ENCODE results near the gene ZNF470. TPM values are rescaled to one million over a fixed set of nuclear protein-coding genes. Genes with fewer than 3 reads are reported as not detected.
A peak's percentile ranks its signal among the peaks of the same experiment; 100 is the strongest.

The ZNF470 gene
- not detected in 2 replicates for total RNA-seq (2014; rRNA removed; shearing (Covaris generic); ENCODE audit: low replicate concordance)

- Histone ChIP-seq H3K36me3 (ENCODE audit: insufficient read depth, low read length) (no peaks in the 10 kb centered on the region), H2AFZ (ENCODE audit: low read length) (no peak within 1 kb of the TSS), H4K20me1 (ENCODE audit: insufficient read depth, low read depth, low read length) (no peaks in the 10 kb centered on the region), H3K9me3 (ENCODE audit: low read length) (peaks cover 72% of the 10 kb centered on the region), H3K27ac (ENCODE audit: low read length) (no peak within 1 kb of the TSS), H3K4me2 (ENCODE audit: low read depth, low read length, poor library complexity, severe bottlenecking) (no peak within 1 kb of the TSS), H3K9ac (ENCODE audit: low read length) (no peak within 1 kb of the TSS), H3K4me3 (ENCODE audit: low read length) (no peak within 1 kb of the TSS), H3K79me2 (ENCODE audit: low read length) (no peaks in the 10 kb centered on the region), H3K4me1 (ENCODE audit: low read length) (no peaks in the 10 kb centered on the region), H3K9me2 (replicated peaks; ENCODE audit: insufficient read depth, low read length) (no peaks in the 10 kb centered on the region), H3K27me3 (ENCODE audit: low read length) (no peaks in the 10 kb centered on the region)
- DNase-seq = no peak
These were observed at the start of gene ZNF470 for GRCh38 chr19:56567274-56568120. Gene ZNF470, plus strand, starts transcription at chr19:56567468. Its CDS starts 2,844 bp downstream, at chr19:56570312.

GRCh38 chr19:56525214-56525860, 41.9 kb upstream of the ZNF470 start:
- no peak overlapping the region for H2AFZ ChIP-seq (ENCODE audit: low read length)
- H3K9me3 ChIP-seq (ENCODE audit: low read length) = peaks cover 75% of the 10 kb centered on the region
- H3K4me3 ChIP-seq (ENCODE audit: low read length) = no peak overlapping the region

GRCh38 chr19:56537442-56537841, 29.8 kb upstream of the ZNF470 start:
- no peaks in the 10 kb centered on the region for H3K36me3 ChIP-seq (ENCODE audit: insufficient read depth, low read length)
- H3K4me2 ChIP-seq (ENCODE audit: low read depth, low read length, poor library complexity, severe bottlenecking) = no peak overlapping the region
- no peak overlapping the region for H3K4me3 ChIP-seq (ENCODE audit: low read length)
- peaks cover 49% of the 10 kb centered on the region for H3K9me3 ChIP-seq (ENCODE audit: low read length)
- no peaks in the 10 kb centered on the region for H3K4me1 ChIP-seq (ENCODE audit: low read length)
- no peaks in the 10 kb centered on the region for H3K27me3 ChIP-seq (ENCODE audit: low read length)
- no peaks in the 10 kb centered on the region for H3K79me2 ChIP-seq (ENCODE audit: low read length)
- no peak overlapping the region for H3K9ac ChIP-seq (ENCODE audit: low read length)
- no peaks in the 10 kb centered on the region for H4K20me1 ChIP-seq (ENCODE audit: insufficient read depth, low read depth, low read length)
- H2AFZ ChIP-seq (ENCODE audit: low read length) = no peak overlapping the region
- no peaks in the 10 kb centered on the region for H3K9me2 ChIP-seq (replicated peaks; ENCODE audit: insufficient read depth, low read length)
- H3K27ac ChIP-seq (ENCODE audit: low read length) = no peak overlapping the region
- DNase-seq = no peak

More at GRCh38 chr19:56525214-56525860, 41.9 kb upstream of the ZNF470 start:
- Histone ChIP-seq H4K20me1 (ENCODE audit: insufficient read depth, low read depth, low read length) (no peaks in the 10 kb centered on the region), H3K36me3 (ENCODE audit: insufficient read depth, low read length) (no peaks in the 10 kb centered on the region), H3K9ac (ENCODE audit: low read length) (no peak overlapping the region), H3K4me2 (ENCODE audit: low read depth, low read length, poor library complexity, severe bottlenecking) (no peak overlapping the region), H3K9me2 (replicated peaks; ENCODE audit: insufficient read depth, low read length) (no peaks in the 10 kb centered on the region), H3K79me2 (ENCODE audit: low read length) (no peaks in the 10 kb centered on the region), H3K27me3 (ENCODE audit: low read length) (no peaks in the 10 kb centered on the region), H3K4me1 (ENCODE audit: low read length) (no peaks in the 10 kb centered on the region), H3K27ac (ENCODE audit: low read length) (no peak overlapping the region)
- DNase-seq = no peak

- Histone ChIP-seq H3K27me3 (ENCODE audit: low read length) (no peaks in the 10 kb centered on the region), H3K4me1 (ENCODE audit: low read length) (no peaks in the 10 kb centered on the region), H2AFZ (ENCODE audit: low read length) (no peak overlapping the region), H3K9ac (ENCODE audit: low read length) (no peak overlapping the region), H3K79me2 (ENCODE audit: low read length) (no peaks in the 10 kb centered on the region), H3K36me3 (ENCODE audit: insufficient read depth, low read length) (no peaks in the 10 kb centered on the region), H3K4me2 (ENCODE audit: low read depth, low read length, poor library complexity, severe bottlenecking) (no peak overlapping the region), H3K9me2 (replicated peaks; ENCODE audit: insufficient read depth, low read length) (no peaks in the 10 kb centered on the region), H3K4me3 (ENCODE audit: low read length) (no peak overlapping the region), H4K20me1 (ENCODE audit: insufficient read depth, low read depth, low read length) (no peaks in the 10 kb centered on the region), H3K27ac (ENCODE audit: low read length) (no peak overlapping the region), H3K9me3 (ENCODE audit: low read length) (peaks cover 51% of the 10 kb centered on the region)
- no peak for DNase-seq
These were observed 29.0 kb upstream of the ZNF470 start for GRCh38 chr19:56538254-56538760.

GRCh38 chr19:56538761-56539263, 28.5 kb upstream of the ZNF470 start, which contains the start of gene ZFP28:
Gene ZFP28, plus strand, starts transcription at chr19:56538948. Its CDS starts 71 bp downstream, at chr19:56539019.
- no peak within 1 kb of the TSS for H3K4me2 ChIP-seq (ENCODE audit: low read depth, low read length, poor library complexity, severe bottlenecking)
- no peak for DNase-seq
- H3K4me3 ChIP-seq (ENCODE audit: low read length) = no peak within 1 kb of the TSS
- no peaks in the 10 kb centered on the region for H3K4me1 ChIP-seq (ENCODE audit: low read length)
- no peak within 1 kb of the TSS for H3K9ac ChIP-seq (ENCODE audit: low read length)
- no peak within 1 kb of the TSS for H2AFZ ChIP-seq (ENCODE audit: low read length)
- no peaks in the 10 kb centered on the region for H3K9me2 ChIP-seq (replicated peaks; ENCODE audit: insufficient read depth, low read length)
- H3K27ac ChIP-seq (ENCODE audit: low read length) = no peak within 1 kb of the TSS
- no peaks in the 10 kb centered on the region for H3K79me2 ChIP-seq (ENCODE audit: low read length)
- H3K36me3 ChIP-seq (ENCODE audit: insufficient read depth, low read length) = no peaks in the 10 kb centered on the region
- no peaks in the 10 kb centered on the region for H4K20me1 ChIP-seq (ENCODE audit: insufficient read depth, low read depth, low read length)
- peaks cover 47% of the 10 kb centered on the region for H3K9me3 ChIP-seq (ENCODE audit: low read length)
- H3K27me3 ChIP-seq (ENCODE audit: low read length) = no peaks in the 10 kb centered on the region

- Histone ChIP-seq H4K20me1 (ENCODE audit: insufficient read depth, low read depth, low read length) (no peaks in the 10 kb centered on the region), H3K79me2 (ENCODE audit: low read length) (no peaks in the 10 kb centered on the region), H3K36me3 (ENCODE audit: insufficient read depth, low read length) (no peaks in the 10 kb centered on the region), H3K4me3 (ENCODE audit: low read length) (no peak overlapping the region), H3K27ac (ENCODE audit: low read length) (no peak overlapping the region), H3K4me2 (ENCODE audit: low read depth, low read length, poor library complexity, severe bottlenecking) (no peak overlapping the region), H3K9ac (ENCODE audit: low read length) (no peak overlapping the region), H3K9me3 (ENCODE audit: low read length) (peaks cover 43% of the 10 kb centered on the region), H3K27me3 (ENCODE audit: low read length) (no peaks in the 10 kb centered on the region), H2AFZ (ENCODE audit: low read length) (no peak overlapping the region), H3K4me1 (ENCODE audit: low read length) (no peaks in the 10 kb centered on the region), H3K9me2 (replicated peaks; ENCODE audit: insufficient read depth, low read length) (no peaks in the 10 kb centered on the region)
- DNase-seq = no peak
These were observed 23.5 kb upstream of the ZNF470 start for GRCh38 chr19:56543776-56544175.

GRCh38 chr19:56547535-56547934, 19.7 kb upstream of the ZNF470 start:
- Histone ChIP-seq H4K20me1 (ENCODE audit: insufficient read depth, low read depth, low read length) (no peaks in the 10 kb centered on the region), H3K9me3 (ENCODE audit: low read length) (peaks cover 35% of the 10 kb centered on the region), H3K4me3 (ENCODE audit: low read length) (no peak overlapping the region), H3K27ac (ENCODE audit: low read length) (no peak overlapping the region), H3K36me3 (ENCODE audit: insufficient read depth, low read length) (no peaks in the 10 kb centered on the region), H3K79me2 (ENCODE audit: low read length) (no peaks in the 10 kb centered on the region), H3K4me1 (ENCODE audit: low read length) (no peaks in the 10 kb centered on the region), H3K4me2 (ENCODE audit: low read depth, low read length, poor library complexity, severe bottlenecking) (no peak overlapping the region), H3K27me3 (ENCODE audit: low read length) (no peaks in the 10 kb centered on the region), H2AFZ (ENCODE audit: low read length) (no peak overlapping the region), H3K9ac (ENCODE audit: low read length) (no peak overlapping the region), H3K9me2 (replicated peaks; ENCODE audit: insufficient read depth, low read length) (no peaks in the 10 kb centered on the region)
- DNase-seq = peak; percentile 48

GRCh38 chr19:56554272-56554869, 12.9 kb upstream of the ZNF470 start:
- Histone ChIP-seq H3K27me3 (ENCODE audit: low read length) (no peaks in the 10 kb centered on the region), H3K36me3 (ENCODE audit: insufficient read depth, low read length) (no peaks in the 10 kb centered on the region), H2AFZ (ENCODE audit: low read length) (no peak overlapping the region), H3K27ac (ENCODE audit: low read length) (no peak overlapping the region), H4K20me1 (ENCODE audit: insufficient read depth, low read depth, low read length) (no peaks in the 10 kb centered on the region), H3K9me3 (ENCODE audit: low read length) (peaks cover 39% of the 10 kb centered on the region), H3K4me2 (ENCODE audit: low read depth, low read length, poor library complexity, severe bottlenecking) (no peak overlapping the region), H3K9me2 (replicated peaks; ENCODE audit: insufficient read depth, low read length) (no peaks in the 10 kb centered on the region), H3K79me2 (ENCODE audit: low read length) (no peaks in the 10 kb centered on the region), H3K9ac (ENCODE audit: low read length) (no peak overlapping the region), H3K4me1 (ENCODE audit: low read length) (no peaks in the 10 kb centered on the region), H3K4me3 (ENCODE audit: low read length) (no peak overlapping the region)
- DNase-seq = no peak
